Smooth muscle cell (in vitro differentiated cells): ENCODE data around the gene DENND1A. TPM values are rescaled to one million over a fixed set of nuclear protein-coding genes. Genes with fewer than 3 reads are reported as not detected.

Experiments used
- DNase-seq: peaks from one replicate; lab custom pipeline; 2025; ENCODE audit not compliant: unreplicated experiment; lab: John Stamatoyannopoulos, UW
- H2AFZ ChIP-seq: fragments of 200-600 bp; sonication (generic); 2 replicates; pipeline ENCODE4 v1.6.0; 2016; ENCODE audit warnings: antibody characterized with exemption, low read depth, mild to moderate bottlenecking
- H3F3A ChIP-seq: fragments of 200-600 bp; sonication (generic); 2 replicates; pipeline ENCODE4 v1.6.0; 2017; ENCODE audit warnings: antibody characterized with exemption, low read depth
- H3K27ac ChIP-seq: fragments of 200-600 bp; sonication (generic); 2 replicates; pipeline ENCODE4 v1.5.1; 2016; ENCODE audit warnings: low read depth, mild to moderate bottlenecking
- H3K27me3 ChIP-seq: fragments of 200-600 bp; sonication (generic); 2 replicates; pipeline ENCODE4 v1.6.1; 2016; ENCODE audit warnings: low read depth, mild to moderate bottlenecking
- H3K36me3 ChIP-seq: fragments of 200-600 bp; sonication (generic); 2 replicates; pipeline ENCODE4 v1.5.1; 2016; ENCODE audit warnings: low read depth
- H3K4me1 ChIP-seq: fragments of 200-600 bp; sonication (generic); 2 replicates; pipeline ENCODE4 v1.5.1; 2016; ENCODE audit warnings: low read depth
- H3K4me2 ChIP-seq: fragments of 200-600 bp; sonication (generic); 2 replicates; pipeline ENCODE4 v1.6.0; 2016; ENCODE audit warnings: mild to moderate bottlenecking
- H3K4me3 ChIP-seq: fragments of 200-600 bp; sonication (generic); 2 replicates; pipeline ENCODE4 v1.5.1; 2016; ENCODE audit warnings: mild to moderate bottlenecking
- H3K79me2 ChIP-seq: fragments of 200-600 bp; sonication (generic); 2 replicates; pipeline ENCODE4 v1.6.0; 2016; ENCODE audit warnings: low read depth, mild to moderate bottlenecking
- H3K9ac ChIP-seq: fragments of 200-600 bp; sonication (generic); 2 replicates; pipeline ENCODE4 v1.6.0; 2016; ENCODE audit warnings: low read depth
- H3K9me3 ChIP-seq: fragments of 200-600 bp; sonication (generic); replicated peaks from 2 replicates; pipeline ENCODE4 v1.5.1; 2016; ENCODE audit warnings: low read depth
- H4K20me1 ChIP-seq: fragments of 200-600 bp; sonication (generic); 2 replicates; pipeline ENCODE4 v1.6.0; 2016; ENCODE audit warnings: low read depth
- CTCF ChIP-seq: fragments of 200-600 bp; sonication (generic); IDR thresholded peaks from 2 replicates; pipeline ENCODE4 v1.5.1; 2017; ENCODE audit warnings: borderline replicate concordance, mild to moderate bottlenecking, antibody characterized with exemption; ENCODE audit not compliant: insufficient read depth, poor library complexity, severe bottlenecking
- WGBS: methylation state at CpG from one replicate; pipeline ENCODE4 v1.1.7; 2016; ENCODE audit warnings: low lambda C conversion rate; 5-methylcytosine and 5-hydroxymethylcytosine counted together
- polyA plus RNA-seq: library from polyadenylated mRNA; unstranded; fragments of >200 nt; fragmentation: Nextera tagmentation; extraction: Ambion mirVana; gene quantifications from 2 replicates; pipeline ENCODE4 v1.2.1, GENCODE V29; 2016
- total RNA-seq: library from RNA; depleted of rRNA; stranded (reverse); fragments of >200 nt; gene quantifications from 2 replicates; pipeline ENCODE4 v1.2.3, GENCODE V29; 2014

The DENND1A gene
- total and polyA plus RNA-seq, 2 experiments from 2014 or later, result 8.1 to 20.2 TPM

DNA sequence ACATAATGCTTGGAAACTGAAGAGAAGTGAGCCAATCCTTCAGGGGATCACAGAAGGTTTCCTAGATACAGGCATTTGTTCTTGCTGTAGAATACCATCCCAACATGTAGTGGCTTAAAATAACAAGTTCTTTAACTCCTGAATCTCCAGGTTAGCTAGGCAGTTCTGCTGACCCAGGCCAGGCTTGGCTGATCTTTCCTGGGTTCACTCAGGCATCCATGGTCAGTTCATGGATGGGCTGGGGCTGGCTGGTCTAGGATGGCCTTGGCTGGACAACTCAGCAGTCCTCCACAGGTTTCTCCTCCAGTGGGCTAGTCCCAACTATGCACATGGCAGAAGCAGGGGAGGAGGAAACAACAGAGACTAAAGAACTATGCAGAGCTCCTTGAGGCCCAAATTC is 37.4 kb upstream of the DENND1A start:
- H2AFZ ChIP-seq, result no peak overlapping the region
- no peaks in the 10 kb centered on the region for H3K9me3 ChIP-seq
- H3K4me2 ChIP-seq, result no peak overlapping the region
- no peaks in the 10 kb centered on the region for H3K4me1 ChIP-seq
- no peak for DNase-seq
- no peak overlapping the region for H3K9ac ChIP-seq
- no peak for TF ChIP-seq CTCF
- no peaks in the 10 kb centered on the region for H3K36me3 ChIP-seq
- no peak overlapping the region for H3K27ac ChIP-seq
- H3K27me3 ChIP-seq, result peaks cover 62% of the 10 kb centered on the region
- H4K20me1 ChIP-seq, result no peaks in the 10 kb centered on the region
- H3K79me2 ChIP-seq, result no peaks in the 10 kb centered on the region
- no peak overlapping the region for H3K4me3 ChIP-seq
- no peaks in the 10 kb centered on the region for H3F3A ChIP-seq

GRCh38 chr9:123965801-123966686 is 36.1 kb upstream of the DENND1A start:
- Histone ChIP-seq H3K27ac (no peak overlapping the region), H3K9me3 (no peaks in the 10 kb centered on the region), H3K79me2 (no peaks in the 10 kb centered on the region), H3K4me2 (no peak overlapping the region), H3K9ac (no peak overlapping the region), H3K27me3 (peaks cover 71% of the 10 kb centered on the region), H2AFZ (no peak overlapping the region), H3K4me1 (no peaks in the 10 kb centered on the region), H3F3A (no peaks in the 10 kb centered on the region), H3K36me3 (no peaks in the 10 kb centered on the region), H4K20me1 (no peaks in the 10 kb centered on the region), H3K4me3 (no peak overlapping the region)
- DNase-seq, result no peak
- no peak for TF ChIP-seq CTCF
- WGBS, result 83% methylated on average over 8 of the region's 8 CpGs

- no peaks in the 10 kb centered on the region for H3K4me1 ChIP-seq
- H3K27me3 ChIP-seq, result peaks cover 72% of the 10 kb centered on the region
- H3K4me3 ChIP-seq, result no peak overlapping the region
- no peaks in the 10 kb centered on the region for H3K79me2 ChIP-seq
- no peak overlapping the region for H3K4me2 ChIP-seq
- no peak overlapping the region for H3K27ac ChIP-seq
- TF ChIP-seq CTCF, result no peak
- no peaks in the 10 kb centered on the region for H3K36me3 ChIP-seq
- 84% methylated on average over 12 of the region's 12 CpGs for WGBS
- H3K9ac ChIP-seq, result no peak overlapping the region
- H4K20me1 ChIP-seq, result no peaks in the 10 kb centered on the region
- H2AFZ ChIP-seq, result no peak overlapping the region
- no peaks in the 10 kb centered on the region for H3K9me3 ChIP-seq
- no peak for DNase-seq
- H3F3A ChIP-seq, result no peaks in the 10 kb centered on the region
Observed at GRCh38 chr9:123964761-123965160, 34.8 kb upstream of the DENND1A start.

DNA sequence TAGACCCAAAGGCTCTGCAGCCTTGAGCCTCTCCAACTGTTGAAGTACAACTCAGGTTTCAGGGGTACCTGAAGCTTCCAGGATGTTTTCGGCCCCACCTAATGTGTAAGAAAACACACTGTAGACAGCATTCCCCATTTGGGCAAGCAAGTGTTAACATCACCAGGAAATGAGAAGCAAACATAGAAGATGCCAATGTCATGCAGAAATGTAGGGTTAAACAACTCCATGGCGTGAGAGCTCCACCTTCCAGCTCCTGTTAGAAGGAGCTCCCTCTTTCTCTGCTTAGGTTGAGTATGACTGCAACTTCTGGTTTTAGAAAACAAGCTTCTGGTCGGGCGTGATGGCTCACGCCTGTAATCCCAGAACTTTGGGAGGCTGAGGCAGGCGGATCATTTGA is 31.0 kb upstream of the DENND1A start:
- no peaks in the 10 kb centered on the region for H3F3A ChIP-seq
- no peak overlapping the region for H3K4me2 ChIP-seq
- no peak overlapping the region for H2AFZ ChIP-seq
- H3K36me3 ChIP-seq, result no peaks in the 10 kb centered on the region
- H3K9me3 ChIP-seq, result no peaks in the 10 kb centered on the region
- H3K27me3 ChIP-seq, result peaks cover 69% of the 10 kb centered on the region
- no peak for TF ChIP-seq CTCF
- no peaks in the 10 kb centered on the region for H3K79me2 ChIP-seq
- H3K4me3 ChIP-seq, result no peak overlapping the region
- H4K20me1 ChIP-seq, result no peaks in the 10 kb centered on the region
- H3K9ac ChIP-seq, result no peak overlapping the region
- no peak overlapping the region for H3K27ac ChIP-seq
- WGBS, result 59% methylated on average over 6 of the region's 6 CpGs
- no peaks in the 10 kb centered on the region for H3K4me1 ChIP-seq
- no peak for DNase-seq
